K562 treated with DMSO at 1 percent for 24 hours (cell line): Measurements from ENCODE around the gene SMAGP. TPM values are rescaled to one million over a fixed set of nuclear protein-coding genes. Genes with fewer than 3 reads are reported as not detected.

ENCODE experiments used
- total RNA-seq: library from RNA; unstranded; fragments of 300-600 nt; gene quantifications from 2 replicates; pipeline ENCODE4 v1.2.3, GENCODE V29; 2022; ENCODE audit warnings: low read depth; ENCODE audit not compliant: insufficient read depth

The SMAGP gene, protein sequence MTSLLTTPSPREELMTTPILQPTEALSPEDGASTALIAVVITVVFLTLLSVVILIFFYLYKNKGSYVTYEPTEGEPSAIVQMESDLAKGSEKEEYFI
- total RNA-seq: 23.6 and 25.7 TPM in 2 replicates

DNA sequence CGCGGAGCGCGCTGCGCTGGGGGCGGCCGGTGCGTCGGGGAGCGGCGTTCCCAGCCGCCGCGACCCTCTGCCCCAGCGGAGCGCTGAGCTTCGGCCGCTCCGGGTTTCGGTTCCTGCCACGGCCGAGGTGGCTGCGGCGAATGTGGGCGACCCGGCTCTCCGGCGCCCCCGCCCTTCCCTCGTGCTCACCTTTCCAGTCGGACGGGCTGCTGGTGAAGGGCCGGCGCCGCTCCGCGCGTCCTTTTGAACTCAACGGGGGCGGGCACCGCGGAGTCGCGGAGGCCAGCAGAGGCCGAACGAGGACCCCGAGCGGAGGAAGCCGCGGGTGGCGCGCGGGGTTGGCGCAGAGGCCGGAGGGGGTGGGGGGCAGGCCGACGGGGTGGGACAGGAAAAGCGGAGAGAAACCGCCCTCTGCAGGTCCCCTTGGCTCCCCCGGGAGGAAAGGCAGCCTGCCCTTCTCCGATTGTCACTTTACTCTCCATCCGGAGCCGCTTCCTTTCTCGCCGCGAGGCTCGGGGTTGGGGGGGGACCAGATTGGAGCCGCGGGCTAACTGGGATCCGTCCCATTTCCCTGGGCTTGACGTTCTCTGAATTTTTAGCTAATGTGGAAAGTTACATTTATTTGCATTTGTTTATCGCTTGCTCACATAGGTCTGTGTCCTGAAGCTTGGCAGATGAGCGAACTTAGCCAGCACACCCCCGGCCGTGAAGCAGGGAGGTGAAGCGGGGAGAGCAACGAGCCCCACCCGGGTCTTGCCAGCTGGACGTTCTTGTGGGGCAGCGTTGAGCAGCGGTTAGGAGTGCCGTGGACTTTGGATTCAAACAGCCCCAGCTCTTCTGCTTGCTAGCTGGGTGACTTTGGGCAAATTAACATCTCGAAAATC lies at the start of gene SMAGP:
Gene SMAGP, minus strand, starts transcription at position 349 of the 884 bp plus-strand sequence. CDS start 1,137 bp downstream, outside the sequence.

DNA sequence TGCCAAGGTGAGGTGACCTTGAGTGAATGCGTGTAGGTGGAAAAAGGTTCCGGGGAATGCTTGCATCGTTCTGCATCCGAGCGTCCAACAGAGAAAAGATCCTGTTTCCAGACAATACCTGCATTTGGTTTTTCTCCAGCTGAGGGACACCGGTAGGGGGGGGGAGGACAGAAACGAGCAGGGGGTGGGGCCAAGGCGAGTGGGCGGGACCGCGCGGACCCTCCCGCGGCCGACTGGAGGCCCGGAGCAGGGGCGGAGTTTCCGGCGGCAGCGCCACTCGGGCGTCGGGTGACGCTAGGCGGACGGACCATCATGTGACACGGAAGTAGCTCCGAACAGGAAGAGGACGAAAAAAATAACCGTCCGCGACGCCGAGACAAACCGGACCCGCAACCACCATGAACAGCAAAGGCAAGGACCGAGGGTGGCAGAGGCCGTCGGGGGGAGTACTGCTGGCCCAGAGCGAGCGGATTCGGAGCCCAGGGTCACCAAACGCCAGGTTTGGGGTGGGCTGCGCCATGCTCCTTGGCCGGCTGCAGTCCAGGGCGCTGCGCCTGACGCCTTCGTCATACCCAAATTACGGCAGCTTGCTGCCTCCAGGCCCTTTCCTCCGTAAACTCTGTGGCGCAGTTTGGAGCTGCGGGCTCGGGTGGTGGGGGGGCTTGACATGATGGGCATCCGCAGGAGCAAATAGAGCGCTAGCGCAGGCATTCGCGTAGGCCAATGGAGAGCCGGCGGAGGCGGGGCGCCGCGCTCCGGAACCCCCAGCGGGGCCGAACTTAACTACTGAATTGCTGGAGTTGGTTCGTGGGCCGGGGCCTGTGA lies 31.5 kb downstream of the SMAGP start, which contains the start of gene DAZAP2:
Gene DAZAP2, plus strand, starts transcription at position 317 of the 825 bp plus-strand sequence. Its CDS starts 82 bp downstream, at position 399.

GRCh38 chr12:51217968-51218606 lies 52.1 kb downstream of the SMAGP start, which contains the start of gene POU6F1:
Gene POU6F1, minus strand, starts transcription at chr12:51218062. Its CDS starts 11,226 bp downstream, at chr12:51206836.

Other genes starting within 250 kb of the SMAGP start
- gene SLC11A2, start 244.0 kb downstream of the SMAGP start, total RNA-seq: 19.8 and 20.7 TPM in 2 replicates
- gene LETMD1, start 222.1 kb downstream of the SMAGP start, total RNA-seq: 96.5 and 101 TPM in 2 replicates
- gene CSRNP2, start 186.8 kb downstream of the SMAGP start, total RNA-seq: 21.6 and 28.9 TPM in 2 replicates
- 13.5 and 17.2 TPM in 2 replicates for gene TFCP2, start 97.3 kb downstream of the SMAGP start, total RNA-seq
- 3.2 and 3.3 TPM in 2 replicates for gene POU6F1, start 52.4 kb downstream of the SMAGP start, total RNA-seq
- gene DAZAP2, start 31.6 kb downstream of the SMAGP start, total RNA-seq: 252 TPM in 2 replicates
- 0.32 and 0.41 TPM in 2 replicates for gene BIN2, start 53.8 kb upstream of the SMAGP start, total RNA-seq
- not detected in 2 replicates for gene CELA1, start 76.3 kb upstream of the SMAGP start, total RNA-seq
- 9.9 and 10.1 TPM in 2 replicates for gene GALNT6, start 121.0 kb upstream of the SMAGP start, total RNA-seq
- 0.05 TPM in 1 of 2 replicates, not detected in the other for gene SLC4A8, start 154.4 kb upstream of the SMAGP start, total RNA-seq